Left hindlimb (tissue), 1 donor: ENCODE measurements around the gene CTNND2.

Source experiments
- DNase-seq: peaks from one replicate; pipeline ENCODE4 v3.0.0-alpha.2; 2018

The CTNND2 gene

DNA sequence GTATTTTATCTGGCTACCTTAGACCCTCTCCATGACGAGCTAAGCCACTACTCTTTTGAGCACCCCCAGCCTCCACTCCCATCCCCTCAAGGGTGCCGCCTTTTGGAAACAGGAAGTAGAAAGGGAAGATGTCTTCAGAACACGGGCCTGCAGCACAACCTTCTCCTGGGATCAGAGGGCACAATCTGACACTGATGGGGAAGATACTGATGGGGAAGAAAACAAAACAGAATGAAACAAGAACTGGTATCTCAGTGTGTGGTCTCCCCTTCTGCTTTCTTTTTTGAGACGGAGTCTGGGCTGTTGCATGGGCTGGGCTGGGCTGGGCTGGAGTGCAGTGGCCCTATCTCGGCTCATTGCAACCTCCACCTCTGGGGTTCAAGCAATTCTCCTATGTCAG, 603.5 kb downstream of the CTNND2 start:
- no peak for DNase-seq

DNA sequence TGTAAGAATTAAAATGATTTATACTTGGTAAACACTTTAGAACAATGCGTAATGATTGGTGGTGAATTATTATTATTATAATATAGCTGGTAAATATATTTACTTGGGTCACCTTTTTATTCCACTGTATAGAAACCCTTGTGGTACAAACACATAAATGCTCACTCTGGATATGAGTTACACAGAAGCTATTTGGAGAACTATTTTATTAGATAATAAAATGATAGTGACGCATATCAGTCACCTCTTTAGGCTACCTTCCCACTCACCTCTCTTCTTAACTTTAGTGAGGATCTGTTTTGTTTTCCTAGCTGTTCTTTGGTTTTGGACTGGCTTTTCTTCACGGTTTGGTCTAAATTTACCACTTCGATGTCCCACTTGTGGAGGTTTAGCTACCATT, 605.4 kb downstream of the CTNND2 start:
- no peak for DNase-seq

DNA sequence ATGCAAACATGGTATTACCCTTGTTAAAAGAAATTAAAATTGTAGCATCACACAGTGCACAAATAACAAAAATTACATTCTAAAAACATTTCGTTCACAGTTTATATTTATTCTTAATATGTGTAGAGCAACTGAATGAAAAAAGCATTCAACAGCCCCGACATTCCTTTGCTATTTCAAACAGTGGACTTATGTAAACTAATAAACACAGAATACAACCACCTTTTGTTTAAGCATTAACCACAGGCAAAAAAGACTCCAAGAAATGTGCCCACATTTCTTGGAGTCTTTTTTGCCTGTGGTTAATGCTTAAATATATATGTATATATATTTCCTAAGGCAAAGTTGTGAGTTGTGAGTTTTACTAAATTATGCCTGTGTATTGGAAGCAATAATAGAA, 610.7 kb downstream of the CTNND2 start:
- no peak for DNase-seq

DNA sequence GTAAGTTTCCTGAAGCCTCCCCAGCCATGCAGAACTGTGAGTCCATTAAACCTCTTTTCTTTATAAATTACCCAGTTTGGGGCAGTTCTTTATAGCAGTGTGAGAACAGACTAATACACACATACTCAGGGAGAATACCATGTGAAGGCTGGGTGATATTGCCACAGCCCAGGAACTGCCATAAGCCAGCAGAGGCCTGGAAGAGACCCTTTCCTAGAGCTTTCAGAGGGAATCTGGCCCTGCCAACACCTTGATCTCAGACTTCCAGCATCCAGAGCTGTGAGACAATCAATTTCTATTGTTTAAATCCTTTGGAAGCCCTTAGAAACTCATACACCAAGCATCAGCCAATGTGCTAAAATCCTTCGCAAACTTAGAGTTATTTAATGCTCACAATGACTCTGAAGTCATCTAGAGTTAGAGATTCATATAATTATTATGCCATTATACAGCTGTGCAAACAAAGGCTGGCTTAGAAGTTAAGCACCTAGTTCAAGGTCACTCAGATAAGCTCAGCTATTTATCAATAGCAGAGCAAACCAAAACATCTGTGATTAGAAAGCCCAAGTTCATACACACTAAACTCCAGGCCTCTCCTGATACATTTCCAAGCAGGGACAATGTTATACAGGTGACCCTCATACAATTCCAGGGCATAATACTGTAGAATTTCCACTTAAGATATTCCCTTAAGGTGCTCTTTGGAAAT, 611.4 kb downstream of the CTNND2 start:
- DNase-seq = no peak

DNA sequence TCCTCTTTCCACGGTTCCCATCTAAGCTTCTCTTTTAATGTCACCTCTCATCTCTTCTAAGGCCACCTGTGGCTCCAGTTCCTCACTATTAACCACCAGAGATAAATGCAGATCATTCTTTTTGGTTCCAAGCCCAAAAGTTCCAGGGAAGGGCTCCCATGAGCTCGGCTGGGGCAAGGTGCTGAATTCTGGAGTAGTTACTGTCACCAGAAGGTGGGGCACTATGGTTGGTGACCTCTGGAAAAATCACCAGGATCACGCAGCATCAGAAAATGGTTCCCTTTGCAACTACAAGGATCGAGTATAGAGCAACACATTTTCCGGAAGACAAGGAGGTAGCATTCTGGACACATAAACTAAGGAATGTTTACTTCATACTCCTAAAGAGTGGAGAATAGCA, 614.5 kb downstream of the CTNND2 start:
- no peak for DNase-seq

DNA sequence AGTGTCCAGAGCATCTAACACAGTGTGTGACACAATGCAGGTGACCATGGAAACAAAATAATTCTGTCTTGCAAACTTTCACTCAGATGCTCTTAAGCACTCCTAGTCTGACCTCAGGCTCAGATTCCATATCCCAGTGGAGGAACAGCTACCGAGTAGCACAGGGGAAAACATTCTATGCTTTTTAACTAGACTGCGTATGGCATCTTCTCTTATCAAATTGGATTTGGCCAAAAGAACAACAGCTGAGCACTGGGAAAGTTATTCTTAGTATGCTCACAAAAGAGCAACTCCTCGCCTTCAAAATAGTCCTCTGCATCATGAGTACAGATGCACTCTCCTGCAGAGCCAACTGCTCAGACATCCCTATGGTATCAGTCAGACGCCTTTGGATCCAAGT, 615.0 kb downstream of the CTNND2 start:
- no peak for DNase-seq

DNA sequence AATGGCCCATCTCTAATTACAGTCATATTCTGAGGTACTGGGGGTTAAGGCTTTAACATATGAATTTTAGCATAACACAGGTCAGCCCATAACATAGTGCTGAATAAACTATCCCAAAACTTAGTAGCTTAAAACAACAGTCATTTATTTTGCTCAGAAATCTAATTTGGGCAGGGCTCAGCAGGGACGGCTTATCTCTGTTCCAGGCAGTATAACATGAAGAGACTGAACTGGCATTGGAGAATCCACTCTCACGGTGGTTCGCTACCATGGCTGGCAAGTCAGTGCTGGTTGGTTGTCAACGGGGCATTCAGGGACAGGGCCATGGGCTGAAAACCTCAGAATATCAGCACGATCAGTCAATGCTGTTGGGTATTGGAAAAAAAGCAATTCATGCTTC, 622.4 kb downstream of the CTNND2 start:
- DNase-seq = no peak

DNA sequence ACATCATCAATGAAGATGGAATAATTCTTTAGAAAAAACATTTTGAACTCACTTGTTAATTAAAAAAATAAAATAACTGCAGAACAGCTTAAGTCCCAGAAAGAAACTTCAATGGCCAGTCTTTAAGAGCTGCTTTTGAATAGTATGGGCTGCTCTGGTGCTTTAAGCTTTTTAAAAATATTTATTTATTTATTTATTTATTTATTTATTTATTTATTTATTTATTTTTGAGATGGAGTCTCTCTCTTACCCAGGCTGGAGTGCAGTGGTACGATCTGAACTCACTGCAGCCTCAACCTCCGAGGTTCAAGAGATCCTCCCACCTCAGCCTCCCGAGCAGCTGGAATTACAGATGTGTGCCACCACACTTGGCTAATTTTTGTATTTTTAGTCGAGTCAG, 626.9 kb downstream of the CTNND2 start:
- DNase-seq = no peak

DNA sequence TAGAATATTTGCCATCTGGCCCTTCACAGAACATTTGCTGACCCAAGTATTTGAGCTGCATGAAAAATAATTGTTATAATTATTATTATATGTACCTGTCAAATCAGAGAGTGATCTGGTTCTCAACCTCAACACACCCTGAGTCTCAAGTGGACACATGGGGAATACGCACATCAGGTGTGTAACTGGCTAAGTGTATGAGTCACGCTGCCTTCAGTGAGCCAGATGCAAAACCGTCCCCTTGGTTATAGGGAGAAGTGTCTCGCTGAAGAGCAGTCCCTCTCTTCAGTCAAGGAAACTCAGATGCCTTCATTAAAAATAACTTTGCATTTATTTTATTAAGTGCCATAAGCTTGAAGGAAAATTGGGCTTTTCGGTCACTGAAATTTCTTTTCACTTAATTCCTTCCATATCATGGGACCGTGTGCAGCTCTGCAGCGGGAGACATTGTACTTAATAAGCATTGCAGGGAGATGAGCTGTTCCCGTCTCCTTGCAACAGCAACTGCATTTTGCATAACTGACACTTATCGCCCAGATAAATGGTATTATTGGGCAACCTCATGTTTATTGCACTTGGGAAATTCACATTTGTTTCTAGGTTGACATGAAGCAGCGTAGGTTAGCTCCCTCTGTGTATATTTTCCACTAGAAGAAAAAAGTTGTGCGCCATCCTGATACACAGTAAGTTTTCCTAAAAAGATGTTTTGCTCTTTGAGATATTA, 630.9 kb downstream of the CTNND2 start:
- DNase-seq = no peak

DNA sequence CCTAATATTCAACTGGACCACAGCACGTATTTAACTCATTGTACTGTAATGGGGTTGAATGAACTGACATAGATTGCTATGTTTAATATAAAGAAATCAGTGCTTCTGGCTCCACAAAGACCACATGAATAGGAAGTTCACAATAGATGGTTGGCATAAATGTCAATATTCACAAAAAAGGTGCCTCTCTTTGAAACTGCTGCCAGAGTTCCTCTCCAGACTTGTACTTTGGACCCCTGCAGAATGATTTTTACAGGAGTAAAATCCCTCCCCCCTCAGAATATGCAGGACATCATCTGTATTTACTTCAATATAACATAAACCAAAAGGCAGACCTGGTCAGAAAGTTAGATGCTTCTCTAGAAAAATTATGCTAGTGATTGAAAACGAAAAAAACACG, 634.7 kb downstream of the CTNND2 start:
- no peak for DNase-seq

DNA sequence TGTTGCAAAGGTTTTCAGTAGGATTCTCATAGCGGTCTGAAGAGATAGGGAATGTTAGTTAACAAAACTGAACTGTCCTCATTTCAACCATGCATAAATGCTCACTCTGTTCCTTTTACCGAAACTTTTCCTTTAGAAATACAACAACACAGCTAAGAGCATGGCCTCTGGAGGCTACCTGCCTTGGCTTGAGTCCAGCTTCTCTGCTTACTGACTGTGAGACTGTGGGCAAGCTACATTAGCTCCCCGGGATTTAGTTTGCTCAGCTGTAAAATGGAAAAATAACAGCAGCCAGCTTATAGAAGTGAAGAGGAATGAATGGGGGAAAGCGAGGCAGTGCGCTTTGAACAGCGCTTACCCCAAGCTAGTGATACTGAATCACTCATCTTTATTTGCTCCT, 635.4 kb downstream of the CTNND2 start:
- no peak for DNase-seq

DNA sequence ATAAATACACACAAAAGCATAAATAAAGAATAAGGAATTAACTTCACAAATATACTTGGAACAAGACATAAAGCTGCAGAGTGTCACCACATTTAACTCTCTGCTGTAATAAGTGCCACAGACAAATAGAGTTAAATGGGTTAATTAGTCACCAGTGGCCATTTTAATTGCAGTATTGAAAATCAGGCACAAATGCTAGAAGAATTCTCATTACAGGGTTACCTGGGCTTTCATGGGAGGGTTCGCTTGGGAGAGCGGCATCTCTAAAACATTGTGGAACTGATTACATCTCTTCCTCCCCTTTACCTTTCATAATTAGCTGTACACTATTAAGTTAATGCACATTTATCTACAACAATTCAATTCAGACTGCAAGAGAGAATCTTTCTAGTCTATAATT, 637.9 kb downstream of the CTNND2 start:
- no peak for DNase-seq

DNA sequence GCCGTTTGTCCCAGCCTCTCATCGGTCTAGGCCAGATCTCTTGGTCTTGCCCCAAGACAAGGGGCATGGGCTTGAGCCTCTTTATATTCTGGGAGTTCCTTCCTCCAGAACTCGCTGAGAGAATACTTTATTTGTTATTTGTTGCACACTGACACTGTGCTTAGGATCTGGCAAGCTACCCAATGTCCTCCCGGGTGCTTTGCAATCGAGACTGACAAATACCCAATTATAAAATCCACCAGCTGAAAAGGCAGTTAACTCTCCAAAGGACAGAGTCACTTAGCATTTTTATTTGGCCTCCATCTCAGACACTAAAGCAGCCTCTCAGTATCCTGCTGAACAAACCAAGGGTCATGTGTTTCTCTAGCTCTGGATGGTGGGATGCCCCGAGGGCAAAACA, 643.0 kb downstream of the CTNND2 start:
- DNase-seq = no peak

DNA sequence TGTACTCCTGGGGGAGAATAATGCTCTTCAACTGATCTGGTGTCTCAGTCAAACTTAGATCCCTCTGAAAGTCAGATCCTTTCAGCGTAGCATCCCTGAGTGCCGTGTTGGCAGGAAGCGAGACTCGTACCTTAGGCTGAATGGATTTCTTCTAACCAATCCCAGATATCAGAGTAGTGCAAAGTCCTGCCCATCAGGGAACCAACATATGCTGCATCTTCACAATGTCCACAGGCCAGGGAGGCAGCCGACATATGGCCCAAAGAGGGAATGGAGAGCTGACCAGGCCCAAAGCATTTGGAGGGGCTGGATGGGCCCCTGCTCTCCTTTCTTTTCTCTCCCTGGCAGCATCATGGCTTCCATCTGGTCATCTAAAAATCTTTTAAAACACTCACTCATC, 646.2 kb downstream of the CTNND2 start:
- no peak for DNase-seq

DNA sequence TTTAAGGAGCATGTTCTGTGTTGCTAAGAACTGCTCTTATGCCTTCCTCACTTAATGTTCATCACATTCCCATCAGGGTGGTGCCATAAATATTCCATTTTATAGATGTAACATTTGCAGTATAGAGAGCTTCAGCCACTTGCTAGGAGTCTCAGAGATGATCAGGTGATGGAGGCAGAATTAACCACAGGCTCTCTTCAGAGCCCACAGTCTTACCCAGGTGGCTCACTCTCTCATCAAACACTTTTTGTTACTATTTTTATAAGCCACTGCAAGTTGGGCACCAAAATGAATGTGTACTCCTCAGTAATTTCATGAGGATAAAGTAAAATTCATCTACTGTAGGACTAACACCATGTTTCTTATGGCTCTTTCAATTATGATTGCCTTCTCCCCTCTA, 651.7 kb downstream of the CTNND2 start:
- DNase-seq = no peak

DNA sequence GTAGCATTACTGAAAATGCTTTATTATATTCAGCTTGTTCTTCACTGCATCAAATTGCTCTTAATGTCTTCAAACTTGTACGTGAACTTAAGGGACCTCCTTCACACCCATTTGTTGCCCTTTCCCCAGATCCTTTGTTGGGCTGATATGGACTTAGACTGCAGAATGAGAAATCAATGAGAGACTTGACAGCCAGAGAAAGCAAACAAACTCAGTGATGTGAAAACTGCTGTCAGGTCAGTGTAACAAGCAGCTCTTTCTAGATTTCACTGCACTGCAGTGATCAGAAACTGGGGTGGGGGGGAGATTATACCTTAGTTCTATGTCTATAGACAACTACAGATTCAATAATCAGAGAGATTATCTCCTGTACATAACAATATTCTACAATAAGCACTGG, 652.2 kb downstream of the CTNND2 start:
- DNase-seq = no peak

DNA sequence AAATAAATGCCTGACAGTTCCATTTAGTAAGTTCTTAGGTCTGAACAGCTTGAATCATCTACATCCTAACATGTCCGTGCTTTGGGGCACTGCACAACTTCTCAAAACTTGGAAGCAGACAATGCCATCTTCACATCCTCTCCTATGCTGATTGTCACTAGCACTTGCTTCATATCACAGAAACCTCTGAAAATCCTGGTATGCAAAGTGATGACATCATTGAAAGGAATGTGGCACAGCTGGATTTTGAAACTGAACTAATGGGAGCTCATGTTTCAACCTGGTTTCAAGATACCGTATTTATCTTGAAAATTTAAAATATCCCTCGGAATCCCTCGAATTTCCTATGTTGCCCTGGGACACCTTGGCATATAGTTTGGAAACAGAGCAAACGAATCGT, 653.0 kb downstream of the CTNND2 start:
- DNase-seq = no peak

DNA sequence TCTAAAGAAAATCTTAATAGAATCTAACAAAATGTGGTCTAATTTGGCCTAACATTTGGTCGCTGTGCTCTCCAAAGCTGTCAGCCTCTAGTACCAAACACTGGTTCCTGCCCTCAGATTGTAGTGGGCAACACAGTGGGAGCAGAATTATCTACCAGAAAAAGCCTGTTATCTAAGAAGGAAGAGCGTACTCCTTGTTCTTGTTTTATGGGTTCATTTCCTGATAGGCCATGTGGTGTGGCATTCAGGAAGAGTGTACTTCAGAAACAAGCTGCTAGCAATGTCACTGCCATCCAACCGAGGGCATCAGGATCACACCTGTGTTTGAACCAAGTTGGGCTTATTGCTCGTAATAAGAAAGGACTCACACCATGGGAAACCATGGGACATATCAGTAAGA, 655.3 kb downstream of the CTNND2 start:
- DNase-seq = no peak

DNA sequence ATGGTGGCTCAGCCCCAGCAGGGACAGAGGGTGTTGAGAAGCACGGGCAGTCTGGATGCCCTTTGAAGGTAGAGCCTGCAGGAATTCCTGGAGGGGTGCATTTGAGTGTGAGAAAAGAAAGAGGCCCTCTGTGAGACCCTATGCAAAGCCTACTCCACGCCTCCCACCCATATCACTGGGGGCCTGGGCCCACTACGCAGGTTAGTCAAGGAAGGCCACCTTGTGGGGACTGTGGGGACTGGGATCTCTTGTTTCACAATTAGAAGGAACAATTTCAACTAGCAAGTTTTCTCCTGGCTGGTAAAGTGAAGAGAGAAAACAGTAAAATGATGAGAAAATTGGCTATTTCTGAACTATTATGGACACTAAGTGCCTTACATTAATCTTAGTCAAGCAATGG, 657.0 kb downstream of the CTNND2 start:
- no peak for DNase-seq

DNA sequence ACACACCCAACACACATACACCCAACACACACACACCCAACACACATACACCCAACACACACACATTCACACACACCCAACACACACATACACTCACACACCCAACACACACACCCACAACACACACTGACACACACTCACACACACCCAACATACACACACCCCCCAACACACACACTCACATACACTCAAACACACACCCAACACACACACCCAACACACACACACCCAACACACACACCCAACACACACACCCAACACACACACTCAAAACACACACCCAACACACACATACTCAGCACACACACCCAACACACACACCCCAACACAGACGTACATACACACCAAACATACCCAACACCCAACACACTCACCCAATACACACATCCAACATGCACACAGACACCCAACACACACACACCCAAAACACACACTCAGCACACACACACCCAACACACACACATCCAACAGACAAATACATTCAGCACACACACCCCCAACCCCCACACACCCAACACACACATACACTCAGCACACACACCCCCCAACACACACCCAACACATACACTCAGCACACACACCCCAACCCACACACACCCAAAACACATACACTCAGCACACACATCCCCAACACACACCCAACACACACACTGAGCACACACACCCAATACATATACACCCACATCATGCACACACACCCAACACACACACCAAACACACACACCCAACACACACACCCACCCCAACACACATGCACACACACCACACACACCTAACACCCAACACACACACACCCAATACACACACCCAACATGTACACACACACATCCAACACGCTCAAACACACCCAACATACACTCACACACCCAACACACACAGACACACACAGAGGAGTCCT, 663.7 kb downstream of the CTNND2 start:
- DNase-seq = no peak

DNA sequence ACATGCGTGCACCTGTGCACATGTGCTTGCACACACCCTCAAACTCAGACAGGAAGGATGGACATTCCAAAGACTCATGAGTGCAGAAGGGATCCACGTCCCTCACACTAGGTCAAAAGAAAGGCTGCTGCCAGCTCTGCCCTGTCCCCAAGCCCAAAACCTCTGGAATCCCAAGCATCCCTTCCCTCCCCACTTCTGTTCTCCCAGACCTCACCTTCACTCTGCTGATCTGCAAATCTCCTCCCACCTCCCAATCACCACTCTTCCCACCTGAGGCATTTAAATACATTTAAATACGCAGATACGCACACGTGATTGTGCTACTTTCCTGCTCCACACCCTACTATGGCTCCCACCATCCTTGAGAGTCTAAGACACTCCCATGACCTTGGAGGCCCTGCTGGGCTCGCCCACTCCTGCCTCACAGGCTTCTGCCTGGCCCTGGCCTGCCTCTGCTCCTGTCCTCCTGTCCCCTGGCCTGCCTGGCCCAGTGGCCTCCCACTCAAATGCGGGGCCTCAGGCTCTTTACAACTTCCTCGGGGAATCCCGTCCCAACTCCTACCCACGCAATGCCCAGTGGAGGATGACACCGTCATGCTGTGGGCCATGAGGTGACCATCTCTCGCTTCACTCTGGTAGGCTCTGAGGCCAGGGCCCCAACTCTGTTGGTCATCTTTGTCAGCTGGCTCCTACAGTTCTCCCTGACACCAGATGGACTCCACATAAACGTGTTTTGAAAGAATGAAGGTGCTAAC, 664.8 kb downstream of the CTNND2 start:
- no peak for DNase-seq

DNA sequence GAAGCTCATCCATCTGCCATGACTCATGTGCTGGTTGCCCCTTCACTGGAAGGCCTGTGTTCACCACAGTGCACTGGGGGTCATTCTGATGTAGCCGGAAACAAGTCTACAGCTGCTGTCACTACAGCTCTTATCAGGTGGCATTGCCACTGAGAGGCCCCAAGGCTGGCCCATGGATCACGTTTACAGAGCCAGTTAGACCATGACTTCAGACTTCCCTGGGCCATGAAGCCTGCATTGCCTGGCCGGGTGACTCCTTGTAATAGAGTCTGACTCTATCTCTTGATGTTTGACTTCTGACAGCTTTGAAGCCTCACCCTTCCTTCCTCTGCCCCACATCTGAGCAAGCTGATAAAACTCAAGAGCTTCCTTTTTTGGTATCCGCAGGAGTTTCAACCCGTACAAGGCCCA, 669.7 kb downstream of the CTNND2 start:
- DNase-seq = no peak

DNA sequence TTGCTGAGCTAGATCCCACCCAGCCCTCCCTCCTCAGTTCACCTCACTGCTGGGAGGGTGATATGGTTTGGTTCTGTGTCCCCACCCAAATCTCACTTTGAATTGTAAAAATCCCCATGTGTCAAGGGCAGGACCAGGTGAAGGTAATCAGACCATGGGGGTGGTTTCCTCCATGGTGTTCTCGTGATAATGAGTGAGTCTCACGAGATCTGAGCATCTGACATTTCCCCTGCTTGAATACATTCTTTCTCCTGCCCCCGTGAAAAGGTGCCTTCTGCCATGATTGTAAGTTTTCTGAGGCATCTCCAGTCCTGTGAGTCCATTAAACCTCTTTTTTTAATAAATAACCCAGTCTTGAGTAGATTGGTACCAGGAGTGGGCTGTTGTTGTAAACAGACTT, 673.4 kb downstream of the CTNND2 start:
- DNase-seq = no peak
